ENCODE measurements around the gene SACS.

The SACS gene, protein sequence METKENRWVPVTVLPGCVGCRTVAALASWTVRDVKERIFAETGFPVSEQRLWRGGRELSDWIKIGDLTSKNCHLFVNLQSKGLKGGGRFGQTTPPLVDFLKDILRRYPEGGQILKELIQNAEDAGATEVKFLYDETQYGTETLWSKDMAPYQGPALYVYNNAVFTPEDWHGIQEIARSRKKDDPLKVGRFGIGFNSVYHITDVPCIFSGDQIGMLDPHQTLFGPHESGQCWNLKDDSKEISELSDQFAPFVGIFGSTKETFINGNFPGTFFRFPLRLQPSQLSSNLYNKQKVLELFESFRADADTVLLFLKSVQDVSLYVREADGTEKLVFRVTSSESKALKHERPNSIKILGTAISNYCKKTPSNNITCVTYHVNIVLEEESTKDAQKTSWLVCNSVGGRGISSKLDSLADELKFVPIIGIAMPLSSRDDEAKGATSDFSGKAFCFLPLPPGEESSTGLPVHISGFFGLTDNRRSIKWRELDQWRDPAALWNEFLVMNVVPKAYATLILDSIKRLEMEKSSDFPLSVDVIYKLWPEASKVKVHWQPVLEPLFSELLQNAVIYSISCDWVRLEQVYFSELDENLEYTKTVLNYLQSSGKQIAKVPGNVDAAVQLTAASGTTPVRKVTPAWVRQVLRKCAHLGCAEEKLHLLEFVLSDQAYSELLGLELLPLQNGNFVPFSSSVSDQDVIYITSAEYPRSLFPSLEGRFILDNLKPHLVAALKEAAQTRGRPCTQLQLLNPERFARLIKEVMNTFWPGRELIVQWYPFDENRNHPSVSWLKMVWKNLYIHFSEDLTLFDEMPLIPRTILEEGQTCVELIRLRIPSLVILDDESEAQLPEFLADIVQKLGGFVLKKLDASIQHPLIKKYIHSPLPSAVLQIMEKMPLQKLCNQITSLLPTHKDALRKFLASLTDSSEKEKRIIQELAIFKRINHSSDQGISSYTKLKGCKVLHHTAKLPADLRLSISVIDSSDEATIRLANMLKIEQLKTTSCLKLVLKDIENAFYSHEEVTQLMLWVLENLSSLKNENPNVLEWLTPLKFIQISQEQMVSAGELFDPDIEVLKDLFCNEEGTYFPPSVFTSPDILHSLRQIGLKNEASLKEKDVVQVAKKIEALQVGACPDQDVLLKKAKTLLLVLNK (N-terminal part only)

DNA sequence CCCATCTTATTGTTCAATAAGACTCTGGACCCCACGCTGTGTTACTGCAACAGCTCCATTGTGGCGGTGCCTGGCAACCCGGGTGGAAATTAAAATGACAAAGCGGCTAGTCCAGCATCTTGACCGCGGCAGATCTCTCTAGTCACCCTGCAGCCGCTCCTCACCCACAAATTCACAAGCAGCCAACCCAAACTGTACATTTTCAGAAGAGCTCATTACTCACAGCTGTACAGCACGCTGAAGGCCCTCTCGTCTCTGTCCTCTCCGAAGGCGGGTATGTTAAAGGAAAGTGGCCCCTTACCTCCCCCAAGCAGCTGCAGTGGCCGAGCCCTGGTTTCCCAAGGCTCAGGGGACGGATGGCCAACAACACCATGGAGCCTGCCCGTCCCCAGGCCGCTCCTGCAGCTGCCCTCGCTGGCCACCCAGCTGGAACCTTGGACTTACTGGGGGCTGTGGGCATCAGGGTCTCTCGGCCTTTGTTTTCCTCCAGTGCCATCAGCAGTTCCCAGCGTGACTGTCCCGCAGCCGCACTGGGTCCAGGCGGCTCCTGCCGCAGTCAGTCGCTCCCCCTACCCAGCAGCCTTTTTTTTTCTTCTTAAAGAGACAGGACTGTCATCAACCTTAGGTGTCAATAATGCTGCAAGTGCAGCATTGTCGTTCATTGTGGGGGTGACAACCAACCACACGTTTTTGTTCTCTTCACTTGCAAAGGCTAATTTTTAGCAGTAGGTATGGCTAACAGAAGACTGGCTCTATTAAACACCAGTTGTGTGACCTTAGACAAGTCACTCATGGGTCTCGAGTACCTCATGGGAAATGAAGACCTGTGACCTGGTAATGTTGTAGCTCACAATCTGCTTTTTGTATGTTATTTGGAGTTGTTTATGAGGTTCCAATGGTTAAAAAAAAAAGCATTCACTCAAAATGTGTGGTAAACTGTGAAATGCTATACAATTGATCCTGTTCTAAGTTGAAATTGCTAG is at the start of gene SACS:
TSS of gene SACS (minus strand) at position 532 of the 983 bp plus-strand sequence. CDS start 22,463 bp downstream, outside the sequence.
- peak; percentile 6 for DNase-seq (ENCODE audit: insufficient read length, low spot score)
- FAIRE-seq, result no peak
- peak; percentile 46; the same call in 1 of the 2 replicates for TF ChIP-seq POLR2A (IDR thresholded peaks at IDR 0.05; ENCODE audit: low read depth, low read length)

DNA sequence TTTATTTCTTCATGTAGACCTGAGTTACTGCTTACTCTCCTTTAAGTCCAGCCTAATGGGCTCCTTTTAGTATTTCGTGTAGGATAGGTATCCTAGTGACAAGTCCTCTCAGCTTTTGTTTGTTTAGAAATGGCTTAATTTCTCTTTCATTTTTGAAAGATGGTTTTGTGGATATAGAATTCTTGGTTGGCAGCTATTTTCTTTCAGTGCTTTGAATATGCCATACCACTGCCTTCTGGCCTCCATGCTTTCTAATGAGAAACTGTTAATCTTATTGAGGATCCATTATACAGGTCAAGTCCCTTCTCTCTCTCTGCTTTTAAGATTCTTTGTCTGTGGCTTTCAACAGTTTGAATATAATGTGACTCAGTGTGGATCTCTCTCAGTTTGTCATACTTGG is 46.8 kb upstream of the SACS start:
- FAIRE-seq, result no peak
- DNase-seq (ENCODE audit: insufficient read length, low spot score), result no peak
- no peak for TF ChIP-seq POLR2A (IDR thresholded peaks at IDR 0.05; ENCODE audit: low read depth, low read length)

DNA sequence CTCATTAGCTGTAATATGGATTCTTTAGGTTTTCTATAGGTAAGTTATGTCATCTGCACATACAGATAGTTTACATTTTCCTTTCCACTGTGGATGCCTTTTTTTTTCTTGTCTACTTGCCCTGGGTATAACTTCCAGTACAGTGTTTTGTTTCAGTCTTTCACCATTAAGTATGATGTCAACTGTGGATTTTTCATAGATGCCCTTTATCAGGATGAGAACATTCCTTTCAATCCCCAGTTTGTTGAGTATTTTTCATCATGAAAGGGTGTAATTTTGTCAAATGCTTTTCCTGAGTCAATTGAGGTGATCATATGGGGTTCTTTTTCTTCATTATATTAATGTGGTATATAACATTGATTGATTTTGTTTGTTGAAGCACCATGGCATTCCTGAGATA is 43.6 kb upstream of the SACS start:
- TF ChIP-seq POLR2A (IDR thresholded peaks at IDR 0.05; ENCODE audit: low read depth, low read length), result no peak
- FAIRE-seq, result no peak

DNA sequence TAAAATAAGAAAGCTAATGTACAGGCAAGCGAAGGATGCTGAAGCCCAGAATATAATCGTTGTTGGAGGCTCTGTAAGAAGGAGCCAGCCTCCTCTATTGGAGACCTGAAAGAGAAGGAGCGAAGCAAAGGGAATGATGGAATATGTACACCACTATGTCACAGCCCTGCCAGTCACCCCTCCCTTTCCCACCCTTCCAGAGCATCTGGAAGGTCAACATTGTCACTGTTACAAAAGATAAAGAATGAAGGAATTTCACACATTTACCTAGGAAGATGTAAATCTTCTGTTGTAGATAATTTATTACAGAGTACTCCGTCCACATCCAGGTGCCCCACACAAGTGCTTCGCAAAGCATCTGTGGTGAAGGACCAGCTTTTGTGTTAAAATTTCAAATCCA is 39.7 kb upstream of the SACS start:
- FAIRE-seq (no peak), DNase-seq (ENCODE audit: insufficient read length, low spot score) (no peak)
- TF ChIP-seq POLR2A (IDR thresholded peaks at IDR 0.05; ENCODE audit: low read depth, low read length), result no peak

More for the DNA sequence above, 43.6 kb upstream of the SACS start:
- no peak for DNase-seq (ENCODE audit: insufficient read length, low spot score)

DNA sequence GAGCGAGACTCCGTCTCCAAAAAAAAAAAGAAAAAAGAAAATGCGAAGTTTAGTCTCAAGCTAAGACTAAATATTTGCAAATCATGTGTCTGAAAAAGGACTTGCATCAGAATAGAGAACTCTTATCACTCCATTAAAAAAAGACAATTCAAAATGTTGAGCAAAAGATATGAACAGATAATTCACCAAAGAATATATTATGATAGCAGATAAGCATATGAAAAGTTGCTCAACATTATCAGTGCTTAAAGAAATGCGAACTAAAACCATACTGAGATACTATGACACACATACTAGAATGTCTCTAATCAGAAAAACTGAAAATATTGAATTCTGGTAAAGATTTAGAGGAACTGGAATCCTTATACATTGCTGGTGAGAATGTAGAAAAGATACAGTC is 38.7 kb upstream of the SACS start:
- no peak for FAIRE-seq

DNA sequence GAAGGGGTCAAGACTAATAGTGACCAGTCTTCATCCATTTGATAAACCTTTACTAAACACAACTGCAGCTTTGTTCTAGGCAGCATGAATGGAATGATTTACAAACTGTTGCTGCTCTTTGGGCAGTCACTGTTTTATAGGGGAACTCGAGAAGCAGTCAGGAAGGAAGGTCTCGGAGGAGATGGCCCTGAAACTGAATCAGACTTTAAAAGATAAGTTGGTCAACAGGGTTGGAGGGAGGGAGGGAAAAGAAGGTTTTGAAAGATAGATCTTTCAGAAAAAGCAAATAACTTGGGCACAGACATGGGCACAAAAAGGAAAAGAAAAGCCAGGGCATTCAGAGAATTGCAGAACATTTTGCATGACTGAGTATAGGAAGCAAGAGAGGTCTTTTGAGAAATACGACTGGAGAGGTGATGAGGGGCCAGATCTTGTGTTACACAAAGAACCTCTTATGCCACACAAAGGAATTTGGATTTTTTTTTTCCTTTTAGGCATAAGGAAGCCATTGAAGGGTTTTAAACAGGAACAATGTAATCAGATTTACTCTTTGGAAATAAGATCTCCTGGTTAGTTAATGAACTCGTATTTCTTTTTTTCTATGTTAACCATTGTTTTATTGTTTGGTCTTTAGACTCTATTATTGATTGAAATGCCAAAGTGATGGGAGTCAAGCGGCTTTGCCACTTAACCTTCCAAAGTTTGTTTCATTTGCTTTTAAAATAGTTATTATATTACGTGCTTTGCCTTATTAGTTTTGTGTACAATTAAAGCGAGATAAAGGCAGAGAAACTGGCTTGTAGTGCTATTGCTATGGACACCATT is 37.5 kb upstream of the SACS start:
- no peak for DNase-seq (ENCODE audit: insufficient read length, low spot score)
- FAIRE-seq, result no peak
- TF ChIP-seq POLR2A (IDR thresholded peaks at IDR 0.05; ENCODE audit: low read depth, low read length), result no peak

More for the DNA sequence above, 38.7 kb upstream of the SACS start:
- no peak for DNase-seq (ENCODE audit: insufficient read length, low spot score)
- no peak for TF ChIP-seq POLR2A (IDR thresholded peaks at IDR 0.05; ENCODE audit: low read depth, low read length)

DNA sequence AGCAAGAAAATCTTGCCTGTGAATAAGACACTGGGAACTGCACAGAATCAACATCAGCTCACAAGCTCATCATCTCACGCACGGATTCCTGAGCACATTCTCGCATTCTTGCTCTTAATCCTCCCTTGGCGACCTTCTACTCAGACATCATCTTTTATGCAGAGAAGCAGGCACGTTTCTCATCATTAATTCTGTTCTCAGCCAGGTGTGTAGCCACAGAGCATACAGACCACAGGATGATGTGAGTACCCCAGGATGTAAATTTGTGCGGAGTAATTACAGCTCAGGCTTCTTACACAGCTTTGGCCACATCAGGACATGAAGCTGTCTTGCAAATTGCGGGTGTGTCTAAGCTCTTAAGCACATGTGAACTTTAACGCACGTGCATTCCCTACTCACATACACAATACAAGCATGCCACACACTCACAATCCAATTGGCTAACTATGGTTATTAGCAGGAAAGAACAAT is 36.5 kb upstream of the SACS start:
- DNase-seq (ENCODE audit: insufficient read length, low spot score) (no peak), FAIRE-seq (no peak)
- no peak for TF ChIP-seq POLR2A (IDR thresholded peaks at IDR 0.05; ENCODE audit: low read depth, low read length)

DNA sequence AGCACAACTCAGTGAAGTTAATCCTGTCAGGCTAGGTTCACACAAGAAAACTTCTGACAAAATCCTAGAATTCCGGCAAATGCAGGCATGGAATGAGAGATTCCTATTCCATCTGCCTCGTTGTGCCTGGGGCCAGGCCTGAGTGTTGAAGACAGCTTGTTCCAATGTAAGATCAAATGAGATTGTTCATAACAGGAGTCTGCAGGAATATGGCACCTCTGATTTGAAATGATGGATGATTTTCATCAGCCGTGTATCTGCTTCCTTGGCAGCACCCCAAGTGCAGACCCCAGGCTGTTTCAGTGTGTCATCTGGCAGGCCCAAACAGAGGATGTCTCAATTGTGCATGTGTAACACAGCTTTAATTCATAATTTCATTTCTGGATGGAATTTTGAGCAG is 35.3 kb upstream of the SACS start:
- TF ChIP-seq POLR2A (IDR thresholded peaks at IDR 0.05; ENCODE audit: low read depth, low read length), result no peak
- FAIRE-seq, result no peak
- DNase-seq (ENCODE audit: insufficient read length, low spot score), result no peak

DNA sequence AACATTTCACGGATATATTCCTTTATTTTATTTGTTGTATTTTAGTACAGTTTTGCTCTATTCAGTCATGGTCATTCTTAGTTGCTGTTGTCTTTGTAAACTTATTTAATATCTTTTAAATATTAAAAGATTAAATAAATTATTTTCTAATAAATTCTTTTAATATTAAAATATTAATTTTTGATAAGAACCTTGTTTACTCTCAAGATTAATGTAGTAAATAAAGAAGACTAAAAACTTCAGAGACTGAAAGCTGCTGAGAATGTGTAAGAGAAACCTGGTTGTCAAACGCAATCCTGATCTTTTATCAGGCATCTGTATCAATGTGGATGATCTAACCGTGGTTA is 34.4 kb upstream of the SACS start:
- no peak for DNase-seq (ENCODE audit: insufficient read length, low spot score)
- no peak for FAIRE-seq
- no peak for TF ChIP-seq POLR2A (IDR thresholded peaks at IDR 0.05; ENCODE audit: low read depth, low read length)

DNA sequence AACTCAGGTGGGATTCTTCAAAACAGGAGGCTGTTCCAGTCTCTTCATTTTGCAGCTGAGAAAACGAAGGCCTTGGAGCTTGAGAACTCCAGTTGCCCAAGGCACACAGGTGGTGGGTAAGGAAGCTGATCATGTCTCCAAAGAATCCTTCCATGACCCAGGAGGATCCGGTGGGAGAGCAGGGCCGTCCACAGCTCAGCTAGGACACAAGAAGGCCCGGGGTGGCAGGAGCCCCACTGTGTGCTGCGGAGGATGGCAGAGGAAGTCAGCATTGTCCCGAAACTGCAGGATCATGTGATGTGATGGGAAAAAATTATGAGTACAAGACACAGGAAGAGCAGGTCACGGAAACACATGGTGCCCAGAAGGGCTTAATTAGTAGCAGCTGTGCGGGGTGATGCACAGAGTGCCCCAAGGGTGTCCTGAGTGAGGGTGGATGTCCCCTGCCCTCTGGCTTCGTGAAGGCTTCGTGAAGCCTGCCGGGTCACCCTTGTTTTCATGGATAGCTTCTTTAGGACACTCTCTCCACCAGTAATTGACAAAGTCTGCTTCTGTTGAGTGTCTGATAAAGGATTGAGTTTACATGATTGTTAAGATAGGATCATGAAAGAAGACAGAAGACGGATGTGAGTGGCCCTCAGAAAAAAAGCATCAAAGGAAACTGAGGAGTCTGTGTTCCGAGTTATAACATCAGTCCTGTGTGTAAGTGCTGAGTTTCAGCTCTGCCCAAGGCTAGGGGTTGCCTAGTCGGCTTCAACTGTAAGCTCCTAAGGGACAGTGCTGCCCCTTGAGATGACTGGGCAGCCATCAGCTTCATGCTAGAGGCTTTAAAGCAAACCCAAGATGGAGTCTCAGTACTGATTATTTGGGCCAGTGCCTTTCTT is 33.8 kb upstream of the SACS start:
- DNase-seq (ENCODE audit: insufficient read length, low spot score) (no peak), FAIRE-seq (no peak)
- no peak for TF ChIP-seq POLR2A (IDR thresholded peaks at IDR 0.05; ENCODE audit: low read depth, low read length)

All from H54 (cell line).